OCI-LY3 (cell line): ENCODE results near the gene CDH24.

Experiments used
- EZH2phosphoT487 ChIP-seq: fragments of 200-600 bp; shearing (Covaris generic); IDR thresholded peaks from 2 replicates; pipeline ENCODE4 v1.6.1; 2018; ENCODE audit warnings: antibody characterized with exemption, mixed run types, low read depth
- TF ChIP-seq, protein P1 (sequence below): fragments of 200-600, 300-600 bp; sonication (generic); IDR thresholded peaks from 2 replicates; pipeline ENCODE4 v1.5.1; 2014; ENCODE audit warnings: antibody characterized with exemption, low read length, low read depth

DNA sequence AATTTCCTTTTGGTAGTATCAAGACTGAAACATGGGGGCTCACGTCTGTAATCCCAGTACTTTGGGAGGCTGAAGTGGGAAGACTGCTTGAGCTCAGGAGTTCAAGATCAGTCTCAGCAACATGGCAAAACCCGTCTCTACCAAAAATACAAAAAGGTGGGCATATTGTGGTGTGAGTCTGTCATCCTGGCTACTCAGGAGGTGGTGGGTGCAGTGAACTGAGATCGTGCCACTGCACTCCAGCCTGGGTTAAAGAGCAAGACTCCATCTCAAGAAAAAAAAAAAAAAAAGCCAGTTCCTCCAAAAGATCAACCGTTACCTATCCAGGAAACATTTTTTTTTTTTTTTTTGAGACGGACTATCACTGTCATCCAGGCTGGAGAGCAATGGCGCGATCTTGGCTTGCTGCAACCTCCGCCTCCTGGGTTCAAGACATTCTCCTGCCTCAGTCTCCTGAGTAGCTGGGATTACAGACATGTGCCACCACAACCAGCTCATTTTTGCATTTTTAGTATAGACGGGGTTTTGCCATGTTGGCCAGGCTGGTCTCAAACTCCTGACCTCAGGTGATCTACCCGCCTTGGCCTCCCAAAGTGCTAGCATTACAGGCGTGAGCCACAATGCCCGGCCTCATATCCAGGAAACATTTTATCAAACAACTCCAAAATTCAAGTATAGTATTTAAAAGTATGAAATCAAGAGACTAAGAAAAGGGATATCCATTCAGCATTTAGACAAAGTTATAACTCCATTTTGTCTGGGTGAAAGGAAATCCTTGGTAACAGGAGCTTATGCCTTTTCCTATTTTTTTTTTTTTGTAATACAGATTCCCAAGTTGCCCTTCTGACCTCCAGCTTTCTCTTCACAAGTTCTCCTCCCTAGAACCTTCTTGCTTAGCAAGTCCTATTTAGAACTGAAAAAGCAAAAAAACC is 34.2 kb upstream of the CDH24 start:
- TF ChIP-seq, protein P1, sequence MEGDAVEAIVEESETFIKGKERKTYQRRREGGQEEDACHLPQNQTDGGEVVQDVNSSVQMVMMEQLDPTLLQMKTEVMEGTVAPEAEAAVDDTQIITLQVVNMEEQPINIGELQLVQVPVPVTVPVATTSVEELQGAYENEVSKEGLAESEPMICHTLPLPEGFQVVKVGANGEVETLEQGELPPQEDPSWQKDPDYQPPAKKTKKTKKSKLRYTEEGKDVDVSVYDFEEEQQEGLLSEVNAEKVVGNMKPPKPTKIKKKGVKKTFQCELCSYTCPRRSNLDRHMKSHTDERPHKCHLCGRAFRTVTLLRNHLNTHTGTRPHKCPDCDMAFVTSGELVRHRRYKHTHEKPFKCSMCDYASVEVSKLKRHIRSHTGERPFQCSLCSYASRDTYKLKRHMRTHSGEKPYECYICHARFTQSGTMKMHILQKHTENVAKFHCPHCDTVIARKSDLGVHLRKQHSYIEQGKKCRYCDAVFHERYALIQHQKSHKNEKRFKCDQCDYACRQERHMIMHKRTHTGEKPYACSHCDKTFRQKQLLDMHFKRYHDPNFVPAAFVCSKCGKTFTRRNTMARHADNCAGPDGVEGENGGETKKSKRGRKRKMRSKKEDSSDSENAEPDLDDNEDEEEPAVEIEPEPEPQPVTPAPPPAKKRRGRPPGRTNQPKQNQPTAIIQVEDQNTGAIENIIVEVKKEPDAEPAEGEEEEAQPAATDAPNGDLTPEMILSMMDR = no peak
- TF ChIP-seq EZH2phosphoT487 = no peak
